GM21528 (cell line): ENCODE measurements around the gene KAT6B.
"Not testable (repeated sequence)": the region's sequence is repeated elsewhere in the genome, so short reads cannot be mapped to it uniquely, and the experiment has no call there.

Experiments
- ATAC-seq: cut with Tn5 transposase; IDR thresholded peaks from one replicate; pipeline ENCODE4 v1.9.1; 2021; ENCODE audit warnings: mild to moderate bottlenecking, moderate library complexity; ENCODE audit not compliant: unreplicated experiment, low FRiP score

The KAT6B gene

GRCh38 chr10:74883428-74883827 lies 57.0 kb downstream of the KAT6B start:
- no peak for ATAC-seq

GRCh38 chr10:74887614-74888284 lies 61.3 kb downstream of the KAT6B start:
- ATAC-seq: no peak

- ATAC-seq: no peak
Observed at GRCh38 chr10:74888962-74889661, 62.7 kb downstream of the KAT6B start.

GRCh38 chr10:74889662-74889998 lies 63.2 kb downstream of the KAT6B start:
- ATAC-seq: no peak

- no peak for ATAC-seq
Observed at GRCh38 chr10:74890460-74890859, 64.1 kb downstream of the KAT6B start.

- no peak for ATAC-seq
Observed at GRCh38 chr10:74891053-74891452, 64.7 kb downstream of the KAT6B start.

GRCh38 chr10:74892839-74893238 lies 66.4 kb downstream of the KAT6B start:
- ATAC-seq: no peak

- ATAC-seq: not testable (repeated sequence)
Observed at GRCh38 chr10:74893329-74893728, 66.9 kb downstream of the KAT6B start.

- no peak for ATAC-seq
Observed at GRCh38 chr10:74896788-74897527, 70.6 kb downstream of the KAT6B start.

- no peak for ATAC-seq
Observed at GRCh38 chr10:74898201-74898976, 72.0 kb downstream of the KAT6B start.

GRCh38 chr10:74900297-74900696 lies 73.9 kb downstream of the KAT6B start:
- ATAC-seq: peak; percentile 67

- ATAC-seq: no peak
Observed at GRCh38 chr10:74901301-74901700, 74.9 kb downstream of the KAT6B start.

GRCh38 chr10:74901867-74902450 lies 75.6 kb downstream of the KAT6B start:
- no peak for ATAC-seq

- no peak for ATAC-seq
Observed at GRCh38 chr10:74903491-74903890, 77.1 kb downstream of the KAT6B start.

GRCh38 chr10:74906611-74907198 lies 80.3 kb downstream of the KAT6B start:
- no peak for ATAC-seq

- ATAC-seq: no peak
Observed at GRCh38 chr10:74909670-74910069, 83.3 kb downstream of the KAT6B start.

GRCh38 chr10:74910241-74910975 lies 84.0 kb downstream of the KAT6B start:
- no peak for ATAC-seq

- ATAC-seq: no peak
Observed at GRCh38 chr10:74910976-74911350, 84.6 kb downstream of the KAT6B start.

GRCh38 chr10:74912182-74912581 lies 85.8 kb downstream of the KAT6B start:
- no peak for ATAC-seq

- ATAC-seq: no peak
Observed at GRCh38 chr10:74912682-74913081, 86.3 kb downstream of the KAT6B start.
